ENCODE data around the gene GNA14.
"Not testable (repeated sequence)": the region's sequence is repeated elsewhere in the genome, so short reads cannot be mapped to it uniquely, and the experiment has no call there.

The GNA14 gene

GRCh38 chr9:77640741-77641580 lies 7.2 kb downstream of the GNA14 start:
- no peak for DNase-seq

GRCh38 chr9:77632652-77633051 lies 15.5 kb downstream of the GNA14 start:
- DNase-seq: no peak

- DNase-seq: not testable (repeated sequence)
Measured at GRCh38 chr9:77628864-77629263, 19.3 kb downstream of the GNA14 start.

- no peak for DNase-seq
Measured at GRCh38 chr9:77616191-77616590, 31.9 kb downstream of the GNA14 start.

- no peak for DNase-seq
Measured at GRCh38 chr9:77614645-77615044, 33.5 kb downstream of the GNA14 start.

- no peak for DNase-seq
Measured at GRCh38 chr9:77606526-77606925, 41.6 kb downstream of the GNA14 start.

- DNase-seq: no peak
Measured at GRCh38 chr9:77605449-77606220, 42.5 kb downstream of the GNA14 start.

GRCh38 chr9:77604316-77604715 lies 43.8 kb downstream of the GNA14 start:
- no peak for DNase-seq

- DNase-seq: no peak
Measured at GRCh38 chr9:77602852-77603251, 45.3 kb downstream of the GNA14 start.

- DNase-seq: no peak
Measured at GRCh38 chr9:77601476-77602099, 46.5 kb downstream of the GNA14 start.

GRCh38 chr9:77600810-77601209 lies 47.3 kb downstream of the GNA14 start:
- DNase-seq: no peak

GRCh38 chr9:77599492-77599891 lies 48.6 kb downstream of the GNA14 start:
- DNase-seq: no peak

- no peak for DNase-seq
Measured at GRCh38 chr9:77598991-77599390, 49.1 kb downstream of the GNA14 start.

GRCh38 chr9:77598524-77598923 lies 49.6 kb downstream of the GNA14 start:
- DNase-seq: peak; percentile 54

GRCh38 chr9:77597057-77597456 lies 51.1 kb downstream of the GNA14 start:
- DNase-seq: no peak

- DNase-seq: no peak
Measured at GRCh38 chr9:77595426-77596095, 52.6 kb downstream of the GNA14 start.

GRCh38 chr9:77594963-77595362 lies 53.2 kb downstream of the GNA14 start:
- DNase-seq: no peak

- no peak for DNase-seq
Measured at GRCh38 chr9:77593528-77593927, 54.6 kb downstream of the GNA14 start.

GRCh38 chr9:77592476-77592875 lies 55.6 kb downstream of the GNA14 start:
- DNase-seq: no peak

- no peak for DNase-seq
Measured at GRCh38 chr9:77589046-77589795, 58.9 kb downstream of the GNA14 start.

GRCh38 chr9:77588271-77588937 lies 59.7 kb downstream of the GNA14 start:
- DNase-seq: no peak

- DNase-seq: no peak
Measured at GRCh38 chr9:77587851-77588250, 60.3 kb downstream of the GNA14 start.

Measured in NCI-H1694 (cell line).